Measurements from ENCODE around the gene RNPEP. TPM values are rescaled to one million over a fixed set of nuclear protein-coding genes. Genes with fewer than 3 reads are reported as not detected.
"Not testable (repeated sequence)": the region's sequence is repeated elsewhere in the genome, so short reads cannot be mapped to it uniquely, and the experiment has no call there.

RNPEP gene
- total RNA-seq, 4 donors from 2014 or later: 37.2 to 77.6 (median 45.8) TPM

DNA sequence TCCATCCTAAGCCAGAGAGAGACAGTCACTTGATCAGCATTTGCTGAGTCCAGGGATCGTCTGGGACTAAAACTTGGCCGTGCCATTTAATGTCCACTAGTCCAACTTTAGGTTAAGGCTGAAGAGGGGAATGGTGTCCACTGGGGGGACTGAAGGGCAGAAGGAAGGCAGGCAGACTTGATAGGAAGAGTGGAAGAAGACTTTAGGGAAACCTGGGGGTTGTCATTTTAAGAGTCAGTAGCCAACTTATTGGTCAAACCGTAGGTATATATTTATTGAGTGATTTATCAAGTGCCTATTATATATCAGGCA, 34.8 kb upstream of the RNPEP start:
- TF ChIP-seq CTCF (IDR thresholded peaks at IDR 0.05): no peak
- no peak for DNase-seq (ENCODE audit: low spot score)
- no peak for ATAC-seq (ENCODE audit: low FRiP score)

DNA sequence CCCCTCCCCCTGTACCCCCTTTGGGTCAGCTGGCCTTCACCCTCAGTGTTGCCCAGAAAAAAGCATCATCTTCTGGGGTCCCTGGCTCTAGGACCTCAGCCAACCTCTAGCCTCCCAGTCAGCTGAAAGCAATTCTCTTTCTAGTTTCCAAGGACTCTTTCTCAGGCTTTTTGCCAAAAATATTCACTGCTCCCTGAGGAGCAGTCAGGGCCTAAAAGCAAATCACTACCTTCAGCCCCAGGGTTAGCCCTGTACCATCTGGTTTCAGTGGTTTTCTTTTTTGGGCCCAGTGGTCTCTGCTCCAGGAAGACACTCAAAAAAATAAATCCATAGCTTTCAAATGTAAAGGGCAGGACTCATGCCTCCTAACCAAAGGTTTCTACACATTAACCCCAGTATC, 33.0 kb upstream of the RNPEP start:
- no peak for TF ChIP-seq CTCF (IDR thresholded peaks at IDR 0.05)
- ATAC-seq (ENCODE audit: low FRiP score): no peak

DNA sequence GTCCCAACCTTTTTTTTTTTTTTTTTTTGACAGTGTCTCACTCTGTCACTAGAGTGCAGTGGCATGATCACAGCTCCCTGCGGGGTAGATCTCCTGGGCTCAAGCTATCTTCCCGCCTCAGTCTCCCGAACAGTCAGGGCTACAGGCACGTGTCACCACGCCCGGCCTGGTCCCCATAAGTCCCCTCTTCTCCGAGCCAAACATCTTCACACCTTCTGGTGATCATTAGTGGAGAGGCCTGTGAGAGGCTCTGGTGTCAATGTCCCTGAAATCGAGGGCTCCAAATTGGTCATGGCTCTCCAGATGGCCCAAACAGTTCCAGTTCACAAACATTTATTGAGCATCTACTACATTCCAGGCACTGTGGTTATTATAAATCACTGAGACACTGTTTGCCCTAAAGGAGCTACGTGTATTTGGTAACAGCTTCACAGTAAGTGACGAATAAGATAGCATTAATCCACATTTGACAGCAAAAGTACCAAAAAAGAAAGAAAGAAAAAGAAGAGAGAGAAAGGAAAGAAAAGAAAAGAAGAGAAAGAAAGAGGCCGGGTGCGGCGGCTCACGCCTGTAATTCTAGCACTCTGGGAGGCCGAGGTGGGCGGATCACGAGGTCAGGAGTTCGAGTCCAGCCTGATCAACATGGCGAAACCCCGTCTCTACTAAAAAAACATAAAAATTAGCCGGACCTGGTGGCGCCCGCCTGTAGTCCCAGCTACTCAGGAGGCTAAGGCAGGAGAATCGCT, 28.0 kb upstream of the RNPEP start:
- TF ChIP-seq CTCF (IDR thresholded peaks at IDR 0.05): no peak
- ATAC-seq (ENCODE audit: low FRiP score): no peak
- no peak for DNase-seq (ENCODE audit: low spot score)

More for the DNA sequence above, 33.0 kb upstream of the RNPEP start:
- no peak for DNase-seq (ENCODE audit: low spot score)

- DNase-seq (ENCODE audit: low spot score): peak; percentile 90
- no peak for TF ChIP-seq CTCF (IDR thresholded peaks at IDR 0.05)
Observed at GRCh38 chr1:201955009-201955728, 27.3 kb upstream of the RNPEP start, which contains the start of gene TIMM17A. TIMM17A (plus strand) TSS chr1:201955503; CDS start chr1:201955527, 24 bp downstream.

DNA sequence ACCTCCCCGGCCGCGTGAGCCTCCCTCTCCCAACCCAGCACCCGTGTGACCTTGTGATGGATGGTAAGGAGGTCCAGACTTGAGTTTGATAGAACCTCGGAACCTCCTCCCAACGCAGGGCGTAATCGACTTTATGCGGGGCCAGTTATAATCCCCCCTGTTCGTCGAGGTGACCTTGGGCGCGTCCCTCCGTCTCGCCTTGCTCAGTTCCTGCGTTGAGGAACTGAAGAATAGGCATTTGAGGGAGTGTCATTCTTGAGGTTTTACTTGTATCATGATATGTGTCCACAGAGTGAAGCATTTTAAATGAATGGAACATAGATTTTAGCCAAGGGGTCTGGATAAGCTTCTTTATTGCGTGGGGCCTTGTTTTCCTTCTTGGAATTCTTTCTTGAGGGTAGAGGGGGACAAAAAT, 26.7 kb upstream of the RNPEP start:
- no peak for DNase-seq (ENCODE audit: low spot score)
- no peak for ATAC-seq (ENCODE audit: low FRiP score)
- TF ChIP-seq CTCF (IDR thresholded peaks at IDR 0.05): no peak

More at GRCh38 chr1:201955009-201955728, 27.3 kb upstream of the RNPEP start, which contains the start of gene TIMM17A:
- peak; percentile 100 for ATAC-seq (ENCODE audit: low FRiP score)

- DNase-seq (ENCODE audit: low spot score) (no peak), ATAC-seq (ENCODE audit: low FRiP score) (no peak)
- no peak for TF ChIP-seq CTCF (IDR thresholded peaks at IDR 0.05)
Observed at GRCh38 chr1:201958348-201958747, 24.1 kb upstream of the RNPEP start.

- ATAC-seq (ENCODE audit: low FRiP score); DNase-seq (ENCODE audit: low spot score): not testable (repeated sequence)
Observed at GRCh38 chr1:201962382-201962781, 20.1 kb upstream of the RNPEP start.
